ENCODE data around the gene ARSA.
A peak's percentile ranks its signal among the peaks of the same experiment; 100 is the strongest.

Gene ARSA

DNA sequence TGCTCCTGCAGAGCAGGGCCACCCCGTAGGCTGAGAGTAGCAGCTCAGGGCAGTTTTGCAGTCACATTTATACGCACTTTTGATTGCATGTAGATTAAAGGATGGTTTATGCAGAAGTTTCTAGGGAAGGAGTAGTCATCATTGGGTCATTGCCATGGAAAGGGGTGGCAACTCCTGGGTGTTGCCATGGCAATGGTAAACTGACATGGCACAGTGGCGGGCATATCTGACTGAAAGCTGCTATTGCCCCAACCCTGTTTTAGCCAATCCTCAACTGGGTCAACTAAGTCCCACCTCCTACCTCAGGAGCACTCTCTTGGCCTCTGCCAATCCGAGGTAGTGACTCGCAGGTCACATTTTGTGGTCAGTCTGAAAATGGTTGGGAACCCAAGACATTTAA is 2.4 kb upstream of the ARSA start:
- Histone ChIP-seq H3K9me3 (ENCODE audit: control insufficient read depth in 2 of 2, low read length in 2 of 2) (no peaks in the 10 kb centered on the region), H3K36me3 (ENCODE audit: control insufficient read depth in 2 of 2, insufficient read depth in 2 of 2, low read length in 2 of 2) (no peaks in the 10 kb centered on the region), H3K9ac (ENCODE audit: low read depth in 1 of 2, low read length in 2 of 2) (no peak overlapping the region), H3K27me3 (ENCODE audit: control insufficient read depth in 2 of 2, insufficient read depth in 2 of 2, low read length in 2 of 2) (no peaks in the 10 kb centered on the region), H3K4me3 (ENCODE audit: low read length in 2 of 2) (no peak overlapping the region), H3K27ac (ENCODE audit: low read depth in 2 of 2, low read length in 2 of 2) (no peak overlapping the region), H3K4me1 (ENCODE audit: control insufficient read depth in 2 of 2, insufficient read depth in 2 of 2, low read length in 2 of 2) (peaks cover 13 to 17% of the 10 kb centered on the region in 2 donors)

DNA sequence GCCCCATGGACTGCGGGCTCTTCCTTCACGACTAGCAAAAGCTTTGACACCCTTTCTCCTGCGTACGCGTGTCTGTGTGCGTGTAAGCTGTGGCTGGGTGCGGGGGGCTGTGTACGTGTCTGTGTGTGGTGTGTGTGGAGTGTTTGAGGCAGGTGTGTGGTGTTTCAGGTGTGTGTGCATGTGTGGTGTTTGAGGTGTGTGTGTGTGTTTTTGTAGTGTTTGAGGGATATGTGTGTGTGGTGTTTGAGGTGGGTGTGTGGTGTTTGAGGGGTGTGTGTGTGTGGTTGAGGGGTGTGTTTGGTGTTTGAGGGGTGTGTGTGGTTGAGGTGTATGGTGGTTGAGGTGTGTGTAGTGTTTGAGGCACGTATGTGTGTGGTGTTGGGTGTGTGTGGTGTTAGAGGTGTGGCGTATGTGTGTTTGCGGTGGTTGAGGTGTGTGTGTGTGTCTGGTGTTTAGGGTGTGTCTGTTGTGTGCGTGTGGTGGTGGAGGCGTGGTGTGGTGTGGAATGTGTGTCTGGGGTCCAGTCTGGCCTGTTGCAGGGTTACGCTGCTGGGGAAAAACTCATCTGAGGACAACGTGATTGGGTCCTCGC is 687 bp upstream of the ARSA start:
- Histone ChIP-seq H3K27ac (ENCODE audit: low read depth in 2 of 2, low read length in 2 of 2) (peak overlapping the region; percentile 72 to 81), H3K9ac (ENCODE audit: low read depth in 1 of 2, low read length in 2 of 2) (peak overlapping the region; percentile 93 to 97), H3K36me3 (ENCODE audit: control insufficient read depth in 2 of 2, insufficient read depth in 2 of 2, low read length in 2 of 2) (no peaks in the 10 kb centered on the region), H3K9me3 (ENCODE audit: control insufficient read depth in 2 of 2, low read length in 2 of 2) (no peaks in the 10 kb centered on the region), H3K4me1 (ENCODE audit: control insufficient read depth in 2 of 2, insufficient read depth in 2 of 2, low read length in 2 of 2) (peaks cover 13 to 17% of the 10 kb centered on the region in 2 donors), H3K4me3 (ENCODE audit: low read length in 2 of 2) (peak overlapping the region; percentile 77 to 93), H3K27me3 (ENCODE audit: control insufficient read depth in 2 of 2, insufficient read depth in 2 of 2, low read length in 2 of 2) (no peaks in the 10 kb centered on the region)

DNA sequence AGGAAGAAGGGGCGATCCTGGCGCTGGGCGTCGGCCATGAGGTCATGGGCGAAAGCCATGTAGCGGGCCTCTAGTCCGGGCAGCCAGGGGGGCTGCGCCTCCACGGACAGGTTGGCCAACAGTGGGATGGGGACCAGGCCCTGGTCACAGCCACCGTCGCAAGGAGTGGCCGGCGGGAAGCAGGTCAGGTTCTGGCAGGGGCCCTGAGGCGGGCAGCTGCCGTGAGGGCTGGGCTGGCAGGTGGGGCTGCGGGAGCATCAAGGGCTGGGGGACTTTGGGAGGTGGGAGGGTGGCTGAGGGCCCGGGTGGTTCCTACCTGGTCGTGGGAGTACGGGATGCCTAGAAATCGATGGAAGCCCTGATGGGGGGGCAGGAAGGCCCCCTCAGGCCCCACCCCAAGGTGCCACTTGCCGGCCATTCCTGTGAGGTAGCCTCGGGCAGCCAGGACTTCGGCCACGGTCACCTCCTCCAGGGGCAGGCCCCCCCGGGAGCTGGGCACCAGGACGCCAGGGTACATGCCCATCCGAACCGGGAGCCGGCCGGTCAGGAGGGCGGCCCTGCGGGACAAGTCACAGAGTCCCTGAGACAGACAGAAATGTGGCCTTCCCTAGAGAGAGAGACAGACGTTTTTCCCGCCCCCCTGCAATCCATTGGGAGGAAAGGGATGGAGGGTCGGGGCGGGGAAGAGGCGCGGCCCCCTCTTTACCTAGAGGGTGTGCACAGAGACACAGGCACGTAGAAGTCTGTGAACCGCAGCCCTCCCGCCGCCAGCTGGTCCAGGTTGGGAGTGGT is 906 bp downstream of the ARSA start:
- Histone ChIP-seq H3K9me3 (ENCODE audit: control insufficient read depth in 2 of 2, low read length in 2 of 2) (no peaks in the 10 kb centered on the region), H3K9ac (ENCODE audit: low read depth in 1 of 2, low read length in 2 of 2) (peak overlapping the region; percentile 81 to 97), H3K36me3 (ENCODE audit: control insufficient read depth in 2 of 2, insufficient read depth in 2 of 2, low read length in 2 of 2) (no peaks in the 10 kb centered on the region), H3K4me1 (ENCODE audit: control insufficient read depth in 2 of 2, insufficient read depth in 2 of 2, low read length in 2 of 2) (peaks cover 25 to 27% of the 10 kb centered on the region in 2 donors), H3K27me3 (ENCODE audit: control insufficient read depth in 2 of 2, insufficient read depth in 2 of 2, low read length in 2 of 2) (no peaks in the 10 kb centered on the region), H3K4me3 (ENCODE audit: low read length in 2 of 2) (peak overlapping the region; percentile 81 to 96), H3K27ac (ENCODE audit: low read depth in 2 of 2, low read length in 2 of 2) (peak overlapping the region; percentile 71 to 75)

DNA sequence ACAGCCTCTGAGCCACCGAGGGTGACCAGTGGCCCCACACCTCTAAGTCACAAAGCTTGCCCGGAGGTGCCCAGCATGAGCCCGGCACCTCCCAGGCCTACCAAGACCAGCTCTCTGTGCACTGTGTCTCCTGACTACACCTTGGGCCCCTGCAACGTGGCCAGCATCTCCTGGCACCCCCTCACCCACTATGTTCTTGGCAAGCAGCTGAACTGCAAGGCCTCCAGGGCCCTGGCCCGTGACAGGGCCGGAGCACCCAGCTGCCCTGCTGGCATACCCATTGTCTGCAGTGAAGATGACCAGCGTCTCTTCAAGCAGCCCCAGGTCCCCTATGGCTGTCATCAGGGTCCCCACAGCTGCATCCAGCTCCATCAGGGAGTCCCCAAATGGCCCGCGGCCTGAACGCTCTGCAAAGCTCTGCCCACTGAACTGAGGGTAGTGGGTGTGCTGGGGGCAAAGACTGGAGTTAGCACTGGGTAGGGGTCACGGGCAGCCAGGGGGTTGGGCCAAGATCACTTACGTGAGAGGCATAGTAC is 1.6 kb downstream of the ARSA start:
- H3K4me1 ChIP-seq (ENCODE audit: control insufficient read depth in 2 of 2, insufficient read depth in 2 of 2, low read length in 2 of 2): peaks cover 31 to 34% of the 10 kb centered on the region in 2 donors
- H3K27me3 ChIP-seq (ENCODE audit: control insufficient read depth in 2 of 2, insufficient read depth in 2 of 2, low read length in 2 of 2): no peaks in the 10 kb centered on the region
- H3K4me3 ChIP-seq (ENCODE audit: low read length in 2 of 2): no peak overlapping the region
- no peaks in the 10 kb centered on the region for H3K36me3 ChIP-seq (ENCODE audit: control insufficient read depth in 2 of 2, insufficient read depth in 2 of 2, low read length in 2 of 2)
- no peaks in the 10 kb centered on the region for H3K9me3 ChIP-seq (ENCODE audit: control insufficient read depth in 2 of 2, low read length in 2 of 2)
- no peak overlapping the region for H3K27ac ChIP-seq (ENCODE audit: low read depth in 2 of 2, low read length in 2 of 2)
- no peak overlapping the region for H3K9ac ChIP-seq (ENCODE audit: low read depth in 1 of 2, low read length in 2 of 2)

DNA sequence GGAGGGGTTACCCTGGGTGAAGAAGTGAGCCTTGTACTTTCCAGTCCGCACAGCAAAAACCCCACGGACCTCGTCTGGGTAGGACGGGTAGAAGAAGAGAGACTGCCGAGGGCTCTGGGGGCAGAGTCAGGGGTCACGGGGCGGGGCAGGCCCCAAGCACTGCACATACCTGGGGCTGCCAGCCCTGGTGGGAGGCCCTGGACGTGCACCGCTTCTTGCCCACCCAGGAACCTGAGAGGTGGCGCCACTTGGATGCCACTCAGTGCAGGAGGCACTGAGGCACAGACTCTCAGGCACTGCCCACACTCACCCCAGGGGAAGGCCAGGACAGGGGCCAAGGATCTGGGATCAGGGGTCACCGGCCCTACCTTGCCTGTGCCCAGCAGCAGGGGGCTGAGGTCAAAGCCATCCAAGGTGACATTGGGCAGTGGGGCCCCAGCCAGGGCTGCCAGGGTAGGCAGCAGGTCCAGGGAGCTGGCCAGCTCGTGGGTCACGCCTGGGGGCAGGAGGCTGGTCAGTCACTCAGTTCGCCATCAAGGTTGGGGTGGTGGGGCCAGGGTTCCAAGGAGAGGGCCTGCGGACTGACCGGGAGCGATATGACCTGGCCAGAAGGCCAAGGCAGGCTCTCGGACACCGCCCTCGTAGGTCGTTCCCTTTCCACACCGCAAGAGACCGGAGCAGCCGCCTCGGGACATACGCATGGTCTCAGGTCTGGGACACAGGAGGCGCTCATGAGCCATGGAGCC is 2.2 kb downstream of the ARSA start:
- H3K36me3 ChIP-seq (ENCODE audit: control insufficient read depth in 2 of 2, insufficient read depth in 2 of 2, low read length in 2 of 2): no peaks in the 10 kb centered on the region
- H3K27ac ChIP-seq (ENCODE audit: low read depth in 2 of 2, low read length in 2 of 2): no peak overlapping the region
- no peak overlapping the region for H3K4me3 ChIP-seq (ENCODE audit: low read length in 2 of 2)
- no peaks in the 10 kb centered on the region for H3K9me3 ChIP-seq (ENCODE audit: control insufficient read depth in 2 of 2, low read length in 2 of 2)
- no peaks in the 10 kb centered on the region for H3K27me3 ChIP-seq (ENCODE audit: control insufficient read depth in 2 of 2, insufficient read depth in 2 of 2, low read length in 2 of 2)
- peaks cover 38 to 40% of the 10 kb centered on the region in 2 donors for H3K4me1 ChIP-seq (ENCODE audit: control insufficient read depth in 2 of 2, insufficient read depth in 2 of 2, low read length in 2 of 2)
- H3K9ac ChIP-seq (ENCODE audit: low read depth in 1 of 2, low read length in 2 of 2): no peak overlapping the region

DNA sequence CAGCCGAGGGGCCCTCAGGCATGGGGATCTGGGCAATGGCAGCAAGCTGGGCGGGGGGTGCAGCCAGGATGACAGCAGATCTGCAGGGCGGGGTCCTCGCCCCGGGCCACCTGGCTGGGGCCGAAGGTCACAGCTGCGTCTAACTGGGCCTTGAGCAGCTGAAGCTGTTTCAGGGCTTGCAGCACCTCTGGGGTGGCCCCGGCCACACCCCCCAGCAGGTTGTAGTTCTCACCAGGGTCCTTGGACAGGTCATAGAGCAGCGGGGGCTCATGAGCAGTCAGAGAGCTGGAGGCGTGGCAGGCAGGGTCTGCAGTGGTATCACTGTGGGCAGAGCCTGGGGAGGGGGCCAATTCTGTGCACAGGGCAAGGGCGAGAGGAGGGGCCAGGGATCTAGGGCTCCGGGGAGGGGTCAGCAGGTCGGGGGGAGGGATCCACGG is 2.8 kb downstream of the ARSA start:
- H3K4me3 ChIP-seq (ENCODE audit: low read length in 2 of 2): no peak overlapping the region
- H3K9me3 ChIP-seq (ENCODE audit: control insufficient read depth in 2 of 2, low read length in 2 of 2): no peaks in the 10 kb centered on the region
- H3K4me1 ChIP-seq (ENCODE audit: control insufficient read depth in 2 of 2, insufficient read depth in 2 of 2, low read length in 2 of 2): peaks cover 41 to 43% of the 10 kb centered on the region in 2 donors
- H3K27ac ChIP-seq (ENCODE audit: low read depth in 2 of 2, low read length in 2 of 2): no peak overlapping the region
- no peak overlapping the region for H3K9ac ChIP-seq (ENCODE audit: low read depth in 1 of 2, low read length in 2 of 2)
- no peaks in the 10 kb centered on the region for H3K36me3 ChIP-seq (ENCODE audit: control insufficient read depth in 2 of 2, insufficient read depth in 2 of 2, low read length in 2 of 2)
- H3K27me3 ChIP-seq (ENCODE audit: control insufficient read depth in 2 of 2, insufficient read depth in 2 of 2, low read length in 2 of 2): no peaks in the 10 kb centered on the region

DNA sequence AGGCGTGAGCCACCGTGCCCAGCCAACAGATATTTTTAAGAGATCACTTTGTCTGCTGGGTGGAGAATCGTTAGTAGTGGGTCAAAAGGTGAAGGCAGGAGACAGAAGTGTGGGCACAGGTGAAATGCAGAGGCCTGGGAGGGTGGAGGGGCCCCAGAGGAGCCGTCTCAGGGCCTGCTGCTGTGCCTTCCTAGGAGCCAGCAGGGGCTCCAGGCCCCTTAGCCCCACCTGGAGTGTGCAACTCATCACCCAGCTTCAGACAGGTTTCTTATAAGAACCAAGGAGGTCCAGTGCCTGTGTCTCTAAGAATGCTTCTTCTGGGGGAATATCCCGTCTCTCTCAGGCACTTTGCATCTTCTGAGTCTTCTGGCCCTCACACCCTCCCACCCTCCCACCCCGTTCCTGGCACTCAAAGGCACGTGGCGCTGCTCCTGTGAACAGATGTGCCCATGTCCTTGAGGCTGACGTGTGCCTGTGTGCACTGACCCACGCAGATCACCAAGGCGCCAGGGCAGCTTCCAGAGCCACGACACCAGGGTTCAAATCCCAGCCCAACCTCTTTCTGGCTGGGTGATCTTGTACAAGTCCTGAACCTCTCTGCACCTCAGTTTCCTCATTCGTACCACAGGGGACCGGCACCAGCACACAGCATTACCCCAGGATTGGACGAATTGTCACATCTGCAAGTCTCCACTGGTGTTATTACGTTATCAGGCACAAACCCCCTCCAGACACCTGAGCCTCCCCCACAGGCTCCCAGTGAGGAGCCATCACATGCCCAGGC is 3.4 kb downstream of the ARSA start:
- Histone ChIP-seq H3K36me3 (ENCODE audit: control insufficient read depth in 2 of 2, insufficient read depth in 2 of 2, low read length in 2 of 2) (no peaks in the 10 kb centered on the region), H3K9me3 (ENCODE audit: control insufficient read depth in 2 of 2, low read length in 2 of 2) (no peaks in the 10 kb centered on the region), H3K4me1 (ENCODE audit: control insufficient read depth in 2 of 2, insufficient read depth in 2 of 2, low read length in 2 of 2) (peaks cover 44 to 47% of the 10 kb centered on the region in 2 donors), H3K27me3 (ENCODE audit: control insufficient read depth in 2 of 2, insufficient read depth in 2 of 2, low read length in 2 of 2) (no peaks in the 10 kb centered on the region), H3K27ac (ENCODE audit: low read depth in 2 of 2, low read length in 2 of 2) (no peak overlapping the region), H3K4me3 (ENCODE audit: low read length in 2 of 2) (no peak overlapping the region), H3K9ac (ENCODE audit: low read depth in 1 of 2, low read length in 2 of 2) (no peak overlapping the region)

DNA sequence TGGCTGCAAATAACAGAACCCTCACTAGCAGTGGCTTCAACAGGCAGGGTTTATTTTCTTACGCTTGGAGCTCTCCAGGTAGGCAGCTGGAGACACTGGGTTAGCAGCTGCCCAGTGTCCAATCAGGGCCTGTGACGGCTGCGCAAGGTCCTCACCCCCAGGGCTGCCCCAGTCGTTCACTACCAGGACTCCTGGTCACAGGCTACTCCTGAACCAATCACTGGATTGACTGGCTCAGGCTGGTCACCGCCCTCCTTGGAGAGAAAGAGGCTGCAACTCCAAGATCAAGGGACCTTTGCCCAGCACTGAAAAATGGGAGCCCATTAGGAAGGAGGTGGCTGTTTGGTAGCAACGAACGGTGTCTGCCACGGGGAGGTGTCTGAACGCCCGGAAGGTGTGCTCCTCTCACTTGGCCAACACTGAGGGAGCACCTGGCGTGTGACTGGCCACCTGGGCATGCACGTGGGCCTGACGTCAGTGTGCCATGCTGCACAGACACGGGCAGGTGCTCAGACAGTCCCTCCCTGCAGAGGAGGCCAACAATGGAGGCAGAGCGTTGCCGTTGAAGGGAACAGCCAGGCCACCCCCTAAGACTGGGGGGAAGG is 5.1 kb downstream of the ARSA start:
- Histone ChIP-seq H3K36me3 (ENCODE audit: control insufficient read depth in 2 of 2, insufficient read depth in 2 of 2, low read length in 2 of 2) (no peaks in the 10 kb centered on the region), H3K4me1 (ENCODE audit: control insufficient read depth in 2 of 2, insufficient read depth in 2 of 2, low read length in 2 of 2) (peaks cover 35 to 40% of the 10 kb centered on the region in 2 donors), H3K9me3 (ENCODE audit: control insufficient read depth in 2 of 2, low read length in 2 of 2) (no peaks in the 10 kb centered on the region), H3K27me3 (ENCODE audit: control insufficient read depth in 2 of 2, insufficient read depth in 2 of 2, low read length in 2 of 2) (no peaks in the 10 kb centered on the region), H3K4me3 (ENCODE audit: low read length in 2 of 2) (peak overlapping the region; percentile 8 to 70), H3K9ac (ENCODE audit: low read depth in 1 of 2, low read length in 2 of 2) (peak overlapping the region; percentile 64 to 74), H3K27ac (ENCODE audit: low read depth in 2 of 2, low read length in 2 of 2) (peak overlapping the region; percentile 90 to 98)

DNA sequence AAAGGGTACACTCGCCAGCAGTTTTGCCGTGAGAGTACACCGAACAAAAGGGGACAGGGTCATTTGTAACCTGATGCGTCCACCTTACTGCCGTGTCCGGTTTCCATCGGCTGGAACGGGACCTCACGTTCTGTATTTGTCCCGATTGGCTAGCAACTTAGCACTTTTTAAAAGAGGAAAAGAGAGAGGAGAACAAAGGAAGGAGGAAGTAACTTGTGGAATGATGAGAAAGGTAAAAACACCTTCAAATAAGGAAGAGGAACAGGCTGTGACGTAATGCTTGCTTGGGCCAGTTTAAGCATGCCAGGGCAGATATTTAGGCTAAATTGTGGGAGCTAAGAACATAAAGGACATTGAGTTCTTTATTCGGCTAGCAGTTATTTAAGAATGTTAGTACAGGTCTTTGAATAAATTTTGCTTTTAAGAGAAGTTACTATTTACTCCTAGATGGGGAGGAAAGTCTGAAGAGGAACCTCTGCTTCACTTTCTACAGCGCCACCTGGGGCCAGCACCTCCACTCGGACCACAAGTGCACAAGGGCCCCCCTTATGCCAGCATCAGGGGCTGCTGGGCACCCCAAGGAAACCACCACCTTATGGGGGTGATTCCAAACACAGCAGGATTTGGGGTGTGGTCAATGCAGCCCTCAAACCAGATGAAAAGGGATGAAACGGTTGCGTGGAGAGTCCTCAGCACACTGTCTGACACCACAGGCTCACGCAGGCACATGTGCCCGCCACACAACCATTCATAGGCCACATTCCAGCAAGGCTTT is 5.8 kb downstream of the ARSA start:
- Histone ChIP-seq H3K4me3 (ENCODE audit: low read length in 2 of 2) (peak overlapping the region; percentile 65 to 70), H3K4me1 (ENCODE audit: control insufficient read depth in 2 of 2, insufficient read depth in 2 of 2, low read length in 2 of 2) (peaks cover 30 to 34% of the 10 kb centered on the region in 2 donors), H3K27me3 (ENCODE audit: control insufficient read depth in 2 of 2, insufficient read depth in 2 of 2, low read length in 2 of 2) (no peaks in the 10 kb centered on the region), H3K9me3 (ENCODE audit: control insufficient read depth in 2 of 2, low read length in 2 of 2) (no peaks in the 10 kb centered on the region), H3K27ac (ENCODE audit: low read depth in 2 of 2, low read length in 2 of 2) (peak overlapping the region; percentile 90 to 98), H3K36me3 (ENCODE audit: control insufficient read depth in 2 of 2, insufficient read depth in 2 of 2, low read length in 2 of 2) (no peaks in the 10 kb centered on the region), H3K9ac (ENCODE audit: low read depth in 1 of 2, low read length in 2 of 2) (peak overlapping the region; percentile 64 to 74)
